ENCODE measurements around the gene LBH. TPM values are rescaled to one million over a fixed set of nuclear protein-coding genes. Genes with fewer than 3 reads are reported as not detected.

Gene LBH
- total RNA-seq, 4 donors from 2014 or later, result 7.0 to 37.8 (median 16.3) TPM

GRCh38 chr2:30193104-30193681 is 38.1 kb upstream of the LBH start:
- no peaks in the 10 kb centered on the region for H3K4me1 ChIP-seq
- TF ChIP-seq POLR2AphosphoS5 (IDR thresholded peaks at IDR 0.05), result no peak
- no peak for TF ChIP-seq POLR2A (IDR thresholded peaks at IDR 0.05)
- no peak for TF ChIP-seq EP300 (IDR thresholded peaks at IDR 0.05; ENCODE audit: low read depth)
- no peaks in the 10 kb centered on the region for H3K27me3 ChIP-seq
- no peak for DNase-seq
- no peak overlapping the region for H3K4me3 ChIP-seq
- H3K27ac ChIP-seq, result no peak overlapping the region
- in situ Hi-C loops (cut with MboI; ENCODE audit: low pct_ligation_motif_present in 1 of 4, low pct_unique_long_range_greater_than_20kb in 1 of 4, low sequenced_read_pairs in 3 of 4), result loop anchor here in 2 of 4 donors (25.0 kb wide), 2 partner anchors 969 to 1144 kb away; no protein-coding TSS in a partner anchor
- no peaks in the 10 kb centered on the region for H3K36me3 ChIP-seq
- 84 to 85% methylated on average over 5 to 13 of the region's 13 CpGs for WGBS, 2 donors (ENCODE audit: low coverage in 1 of 2)
- H3K9me3 ChIP-seq, result no peaks in the 10 kb centered on the region
- intact Hi-C loops (cut with DNase I; ENCODE audit: low total_unique reads), result no loop called here

DNA sequence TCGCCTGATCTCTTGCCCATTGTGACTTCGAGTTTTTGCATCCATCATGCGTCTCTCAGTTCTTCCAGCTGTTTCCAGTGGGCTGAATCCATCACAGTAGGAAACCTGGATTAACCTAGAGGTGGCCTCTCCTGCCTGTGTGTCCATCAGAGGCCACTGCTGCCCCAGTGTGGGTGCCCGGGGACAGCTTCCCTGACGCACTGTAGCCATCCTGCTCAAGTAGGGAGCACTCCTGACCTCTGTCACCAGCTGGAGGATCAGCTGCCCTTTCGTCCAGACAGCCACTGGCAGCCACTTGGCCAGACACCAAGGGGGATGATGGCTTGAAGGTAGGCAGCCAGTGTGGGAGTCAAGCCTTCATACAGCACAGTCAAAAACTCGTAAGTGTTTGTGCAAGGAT is 36.9 kb upstream of the LBH start:
- Histone ChIP-seq H3K27me3 (no peaks in the 10 kb centered on the region), H3K27ac (no peak overlapping the region), H3K4me1 (no peaks in the 10 kb centered on the region), H3K9me3 (no peaks in the 10 kb centered on the region), H3K36me3 (no peaks in the 10 kb centered on the region), H3K4me3 (no peak overlapping the region)
- TF ChIP-seq CTCF (IDR thresholded peaks at IDR 0.05), result no peak
- no peak for TF ChIP-seq EP300 (IDR thresholded peaks at IDR 0.05; ENCODE audit: low read depth)
- TF ChIP-seq POLR2AphosphoS5 (IDR thresholded peaks at IDR 0.05), result no peak
- no peak for TF ChIP-seq POLR2A (IDR thresholded peaks at IDR 0.05)
- DNase-seq, result no peak
- whole genome bisulfite sequencing, 2 donors (ENCODE audit: low coverage in 1 of 2), result 82 to 100% methylated on average over 1 to 7 of the region's 7 CpGs
- intact Hi-C loops (cut with DNase I; ENCODE audit: low total_unique reads), result no loop called here
- in situ Hi-C loops (cut with MboI; ENCODE audit: low pct_ligation_motif_present in 1 of 4, low pct_unique_long_range_greater_than_20kb in 1 of 4, low sequenced_read_pairs in 3 of 4), result loop anchor here in 2 of 4 donors (25.0 kb wide), 2 partner anchors 968 to 1143 kb away; no protein-coding TSS in a partner anchor

- Histone ChIP-seq H3K36me3 (no peaks in the 10 kb centered on the region), H3K4me3 (no peak overlapping the region), H3K4me1 (no peaks in the 10 kb centered on the region), H3K9me3 (no peaks in the 10 kb centered on the region), H3K27me3 (no peaks in the 10 kb centered on the region), H3K27ac (no peak overlapping the region)
- in situ Hi-C loops (cut with MboI; ENCODE audit: low pct_ligation_motif_present in 1 of 4, low pct_unique_long_range_greater_than_20kb in 1 of 4, low sequenced_read_pairs in 3 of 4) (loop anchor here in 2 of 4 donors (25.0 kb wide), 2 partner anchors 967 to 1142 kb away; no protein-coding TSS in a partner anchor), intact Hi-C loops (cut with DNase I; ENCODE audit: low total_unique reads) (no loop called here)
- no peak for TF ChIP-seq CTCF (IDR thresholded peaks at IDR 0.05)
- TF ChIP-seq POLR2AphosphoS5 (IDR thresholded peaks at IDR 0.05), result no peak
- no peak for DNase-seq
- WGBS, 2 donors (ENCODE audit: low coverage in 1 of 2), result 89% methylated on average over 4 of the region's 4 CpGs; no CpG with 5 or more reads in 1 of the 2 donors
Observed at GRCh38 chr2:30195016-30195415, 36.3 kb upstream of the LBH start.

DNA sequence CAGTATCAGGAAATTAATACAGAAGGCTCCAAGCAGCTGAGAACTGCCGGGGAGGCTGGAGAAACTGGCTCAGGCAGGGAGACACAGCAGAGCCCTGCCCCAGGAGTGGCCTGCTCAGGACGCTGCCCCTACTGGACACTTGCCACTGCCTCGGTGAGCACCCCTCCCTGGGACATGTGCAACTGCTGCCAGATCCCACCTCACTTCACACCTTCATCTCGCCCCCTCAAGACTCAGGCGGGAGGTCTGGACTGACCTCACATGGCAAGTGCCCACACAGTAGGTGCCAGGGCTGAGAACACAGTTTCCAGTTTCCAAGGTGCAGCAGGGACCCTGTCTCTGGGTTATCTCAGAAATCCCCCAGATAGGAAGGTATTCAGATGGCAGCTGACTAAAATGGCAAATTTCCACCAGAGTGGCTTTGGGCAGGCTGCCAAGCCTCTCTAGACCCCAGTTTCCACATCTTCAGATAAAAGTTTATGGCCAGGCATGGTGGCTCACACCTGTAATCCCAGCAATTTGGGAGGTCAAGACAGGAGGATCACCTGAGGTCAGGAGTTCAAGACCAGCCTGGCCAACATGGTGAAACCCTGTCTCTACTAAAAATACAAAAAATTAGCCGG is 33.7 kb upstream of the LBH start:
- 75% methylated on average over 1 to 6 of the region's 6 CpGs for WGBS, 2 donors (ENCODE audit: low coverage in 1 of 2)
- H3K4me3 ChIP-seq, result no peak overlapping the region
- peaks cover 0 to 10% (median 3%) of the 10 kb centered on the region in 4 donors for H3K4me1 ChIP-seq
- in situ Hi-C loops (cut with MboI; ENCODE audit: low pct_ligation_motif_present in 1 of 4, low pct_unique_long_range_greater_than_20kb in 1 of 4, low sequenced_read_pairs in 3 of 4) (loop anchor here in 2 of 4 donors (25.0 kb wide), 2 partner anchors 965 to 1140 kb away; no protein-coding TSS in a partner anchor), intact Hi-C loops (cut with DNase I; ENCODE audit: low total_unique reads) (no loop called here)
- H3K36me3 ChIP-seq, result no peaks in the 10 kb centered on the region
- H3K27me3 ChIP-seq, result no peaks in the 10 kb centered on the region
- TF ChIP-seq POLR2A (IDR thresholded peaks at IDR 0.05), result no peak
- no peak for TF ChIP-seq CTCF (IDR thresholded peaks at IDR 0.05)
- TF ChIP-seq POLR2AphosphoS5 (IDR thresholded peaks at IDR 0.05), result no peak
- no peak for TF ChIP-seq EP300 (IDR thresholded peaks at IDR 0.05; ENCODE audit: low read depth)
- DNase-seq, result no peak
- H3K27ac ChIP-seq, result no peak overlapping the region
- H3K9me3 ChIP-seq, result no peaks in the 10 kb centered on the region
